HL-60 (cell line): Measurements from ENCODE around the gene PLEKHG2.

Source experiments
- DNase-seq, 2 experiments: peaks; one replicate each; pipeline ENCODE4 v3.0.0-alpha.2; 2010 to 2020; ENCODE audit warnings: low read depth in 1 of 2, low spot score in 1 of 2
- H3K27ac ChIP-seq: fragments of 250-450 bp; sonication (Bioruptor Pico); replicated peaks from 2 replicates; pipeline ENCODE4 v1.5.1; 2020; ENCODE audit warnings: mild to moderate bottlenecking, moderate library complexity
- H3K27me3 ChIP-seq: fragments of 250-450 bp; sonication (Bioruptor Pico); 2 replicates; pipeline ENCODE4 v1.5.1; 2021; ENCODE audit warnings: mild to moderate bottlenecking, moderate library complexity; ENCODE audit not compliant: insufficient read depth, poor library complexity, severe bottlenecking
- H3K4me3 ChIP-seq: replicated peaks from 2 replicates; pipeline ENCODE4 v1.5.1; 2011; ENCODE audit warnings: mild to moderate bottlenecking, control low read depth, low read length; ENCODE audit not compliant: insufficient read depth
- CTCF ChIP-seq: IDR thresholded peaks from one replicate; pipeline ENCODE4 v1.5.1; 2011; ENCODE audit warnings: low read length, control low read depth, inconsistent platforms; ENCODE audit not compliant: insufficient read depth
- GABPA ChIP-seq: IDR thresholded peaks from 2 replicates; pipeline ENCODE4 v1.6.1; 2012; ENCODE audit warnings: low read depth
- POLR2AphosphoS5 ChIP-seq: IDR thresholded peaks from 2 replicates; pipeline ENCODE4 v1.6.1; 2012; ENCODE audit warnings: low read depth
- REST ChIP-seq: IDR thresholded peaks from 2 replicates; pipeline ENCODE4 v1.6.1; 2012; ENCODE audit warnings: low read depth; ENCODE audit not compliant: insufficient replicate concordance
- SPI1 ChIP-seq: IDR thresholded peaks from 2 replicates; pipeline ENCODE4 v1.6.1; 2012; ENCODE audit warnings: low read depth, mild to moderate bottlenecking, borderline replicate concordance

Gene PLEKHG2

GRCh38 chr19:39389631-39390414 is 22.6 kb upstream of the PLEKHG2 start:
- no peak for DNase-seq
- H3K27ac ChIP-seq: peak overlapping the region; percentile 99
- TF ChIP-seq GABPA: no peak
- no peak for TF ChIP-seq SPI1
- TF ChIP-seq REST: no peak
- no peak for TF ChIP-seq CTCF
- no peak for TF ChIP-seq POLR2AphosphoS5
- peak overlapping the region; percentile 84 for H3K4me3 ChIP-seq
- no peaks in the 10 kb centered on the region for H3K27me3 ChIP-seq

- Histone ChIP-seq H3K27ac (peak overlapping the region; percentile 99), H3K27me3 (no peaks in the 10 kb centered on the region), H3K4me3 (peak overlapping the region; percentile 84)
- DNase-seq: no peak
- TF ChIP-seq GABPA (no peak), SPI1 (no peak), POLR2AphosphoS5 (no peak), REST (no peak), CTCF (no peak)
Observed at GRCh38 chr19:39390451-39390750, 22.1 kb upstream of the PLEKHG2 start.

GRCh38 chr19:39390751-39391437 is 21.6 kb upstream of the PLEKHG2 start, which contains the start of the genes MED29 and PAF1:
Gene MED29 (plus strand): TSS chr19:39391378. CDS start chr19:39391423, 45 bp downstream.
Gene PAF1 (minus strand): TSS chr19:39391106. CDS start chr19:39390864, 242 bp downstream.
- DNase-seq: peak; percentile 99 to 100
- TF ChIP-seq POLR2AphosphoS5 (peak; percentile 87), REST (no peak), CTCF (no peak), GABPA (peak; percentile 80), SPI1 (no peak; the same call in 1 of the 2 replicates)
- H3K27me3 ChIP-seq: no peaks in the 10 kb centered on the region
- peak within 1 kb of the TSS; percentile 99 for H3K27ac ChIP-seq
- H3K4me3 ChIP-seq: peak within 1 kb of the TSS; percentile 84
